ENCODE measurements around the gene CNTD1.

The CNTD1 gene

DNA sequence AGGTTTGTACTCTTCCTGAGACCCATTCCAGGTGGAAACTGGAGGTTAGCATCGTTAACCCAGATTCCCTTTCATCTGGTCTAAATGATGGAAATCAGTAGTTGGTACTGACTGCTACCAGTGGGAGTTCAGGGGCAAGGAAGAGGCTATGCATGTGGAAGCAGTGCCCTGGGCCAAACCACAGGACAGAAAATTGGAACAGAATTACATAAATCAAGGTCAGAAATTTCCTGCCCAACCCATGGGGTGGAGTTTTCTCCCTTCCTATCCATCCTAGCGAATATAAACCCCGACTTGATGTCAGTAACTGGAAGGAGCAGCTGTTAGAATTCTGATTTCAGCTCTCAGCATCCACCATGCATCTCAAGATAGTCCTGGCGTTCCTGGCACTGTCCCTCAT, 45.6 kb downstream of the CNTD1 start, which contains the start of gene AOC2:
Gene AOC2, plus strand, starts transcription at position 310 of the 400 bp plus-strand sequence. Its CDS starts 47 bp downstream, at position 357.
- no peak within 1 kb of the TSS for H3K27ac ChIP-seq
- TF ChIP-seq, protein P1, sequence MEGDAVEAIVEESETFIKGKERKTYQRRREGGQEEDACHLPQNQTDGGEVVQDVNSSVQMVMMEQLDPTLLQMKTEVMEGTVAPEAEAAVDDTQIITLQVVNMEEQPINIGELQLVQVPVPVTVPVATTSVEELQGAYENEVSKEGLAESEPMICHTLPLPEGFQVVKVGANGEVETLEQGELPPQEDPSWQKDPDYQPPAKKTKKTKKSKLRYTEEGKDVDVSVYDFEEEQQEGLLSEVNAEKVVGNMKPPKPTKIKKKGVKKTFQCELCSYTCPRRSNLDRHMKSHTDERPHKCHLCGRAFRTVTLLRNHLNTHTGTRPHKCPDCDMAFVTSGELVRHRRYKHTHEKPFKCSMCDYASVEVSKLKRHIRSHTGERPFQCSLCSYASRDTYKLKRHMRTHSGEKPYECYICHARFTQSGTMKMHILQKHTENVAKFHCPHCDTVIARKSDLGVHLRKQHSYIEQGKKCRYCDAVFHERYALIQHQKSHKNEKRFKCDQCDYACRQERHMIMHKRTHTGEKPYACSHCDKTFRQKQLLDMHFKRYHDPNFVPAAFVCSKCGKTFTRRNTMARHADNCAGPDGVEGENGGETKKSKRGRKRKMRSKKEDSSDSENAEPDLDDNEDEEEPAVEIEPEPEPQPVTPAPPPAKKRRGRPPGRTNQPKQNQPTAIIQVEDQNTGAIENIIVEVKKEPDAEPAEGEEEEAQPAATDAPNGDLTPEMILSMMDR (conservative IDR thresholded peaks at IDR 0.05): no peak

DNA sequence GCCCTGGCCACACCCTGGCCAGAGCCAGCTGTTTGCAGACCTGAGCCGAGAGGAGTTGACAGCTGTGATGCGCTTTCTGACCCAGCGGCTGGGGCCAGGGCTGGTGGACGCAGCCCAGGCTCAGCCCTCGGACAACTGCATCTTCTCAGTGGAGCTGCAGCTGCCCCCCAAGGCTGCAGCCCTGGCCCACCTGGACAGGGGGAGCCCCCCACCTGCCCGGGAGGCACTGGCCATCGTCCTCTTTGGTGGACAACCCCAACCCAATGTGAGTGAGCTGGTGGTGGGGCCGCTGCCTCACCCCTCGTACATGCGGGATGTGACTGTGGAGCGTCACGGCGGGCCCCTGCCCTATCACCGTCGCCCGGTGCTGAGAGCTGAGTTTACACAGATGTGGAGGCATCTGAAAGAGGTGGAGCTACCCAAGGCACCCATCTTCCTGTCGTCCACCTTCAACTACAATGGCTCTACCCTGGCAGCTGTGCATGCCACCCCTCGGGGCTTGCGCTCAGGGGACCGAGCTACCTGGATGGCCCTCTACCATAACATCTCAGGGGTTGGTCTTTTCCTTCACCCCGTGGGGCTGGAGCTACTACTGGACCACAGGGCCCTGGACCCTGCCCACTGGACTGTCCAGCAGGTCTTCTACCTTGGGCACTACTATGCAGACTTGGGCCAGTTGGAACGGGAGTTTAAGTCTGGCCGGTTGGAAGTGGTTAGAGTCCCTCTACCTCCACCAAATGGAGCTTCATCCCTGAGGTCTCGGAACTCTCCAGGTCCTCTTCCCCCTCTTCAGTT, 46.3 kb downstream of the CNTD1 start:
- TF ChIP-seq, protein P1 (conservative IDR thresholded peaks at IDR 0.05): no peak
- H3K27ac ChIP-seq: no peak overlapping the region

- no peak overlapping the region for H3K27ac ChIP-seq
- TF ChIP-seq, protein P1 (conservative IDR thresholded peaks at IDR 0.05): no peak
These were observed 46.9 kb downstream of the CNTD1 start for GRCh38 chr17:42845556-42845917.

- no peak overlapping the region for H3K27ac ChIP-seq
- TF ChIP-seq, protein P1 (conservative IDR thresholded peaks at IDR 0.05): no peak
These were observed 47.4 kb downstream of the CNTD1 start for GRCh38 chr17:42845918-42846593.

- TF ChIP-seq, protein P1 (conservative IDR thresholded peaks at IDR 0.05): no peak
- H3K27ac ChIP-seq: no peak overlapping the region
These were observed 48.1 kb downstream of the CNTD1 start for GRCh38 chr17:42846594-42847280.

GRCh38 chr17:42848093-42848492, 49.4 kb downstream of the CNTD1 start:
- TF ChIP-seq, protein P1 (conservative IDR thresholded peaks at IDR 0.05): no peak

GRCh38 chr17:42849031-42849430, 50.4 kb downstream of the CNTD1 start:
- no peak overlapping the region for H3K27ac ChIP-seq
- TF ChIP-seq, protein P1 (conservative IDR thresholded peaks at IDR 0.05): no peak

More at GRCh38 chr17:42848093-42848492, 49.4 kb downstream of the CNTD1 start:
- no peak overlapping the region for H3K27ac ChIP-seq

Data from VCaP (cell line).